HFFc6 (cell line): ENCODE results near the gene C1QTNF9. TPM values are rescaled to one million over a fixed set of nuclear protein-coding genes. Genes with fewer than 3 reads are reported as not detected.
"Not testable (repeated sequence)": the region's sequence is repeated elsewhere in the genome, so short reads cannot be mapped to it uniquely, and the experiment has no call there.

ENCODE experiments used
- DNase-seq: peaks from one replicate; pipeline ENCODE4 v3.0.0-alpha.2; 2018
- H3K27ac Mint-ChIP-seq: 2 replicates; pipeline ENCODE4 v1.8.0; 2020; ENCODE audit warnings: mild to moderate bottlenecking, mixed read lengths
- H3K27me3 Mint-ChIP-seq: 2 replicates; pipeline ENCODE4 v1.8.0; 2021; ENCODE audit warnings: mild to moderate bottlenecking, moderate library complexity, mixed read lengths; ENCODE audit not compliant: insufficient read depth
- H3K36me3 Mint-ChIP-seq: 2 replicates; pipeline ENCODE4 v1.8.0; 2021; ENCODE audit warnings: low read depth, mixed read lengths
- H3K4me1 Mint-ChIP-seq: 2 replicates; pipeline ENCODE4 v1.8.0; 2020; ENCODE audit warnings: low read depth, mixed read lengths
- H3K4me3 Mint-ChIP-seq: 2 replicates; pipeline ENCODE4 v1.8.0; 2020; ENCODE audit warnings: mild to moderate bottlenecking, moderate library complexity, mixed read lengths
- H3K9me3 Mint-ChIP-seq: 2 replicates; pipeline ENCODE4 v1.8.0; 2020; ENCODE audit warnings: mild to moderate bottlenecking, mixed read lengths
- CTCF ChIP-seq: fragments of 200-600 bp; sonication (generic); IDR thresholded peaks from 2 replicates; pipeline ENCODE4 v1.5.0; 2021; ENCODE audit warnings: antibody characterized with exemption, mild to moderate bottlenecking
- total RNA-seq, 6 experiments: library from RNA; stranded (reverse); fragmentation: NEBNext Ultra II Directional; extraction: Animal tissue kit (Norgen Biotek cat#: 25700); gene quantifications; 2 replicates in 1 of 6; 3 replicates in 5 of 6; pipeline ENCODE4 v1.2.3, GENCODE V29; 2021

The C1QTNF9 gene
- total RNA-seq, 6 experiments from 2014 or later = not detected

- Mint-ChIP-seq H3K27ac (no peak overlapping the region), H3K4me3 (no peak overlapping the region), H3K4me1 (no peaks in the 10 kb centered on the region), H3K9me3 (no peaks in the 10 kb centered on the region), H3K36me3 (no peaks in the 10 kb centered on the region), H3K27me3 (peaks cover 23% of the 10 kb centered on the region)
- TF ChIP-seq CTCF = no peak
- DNase-seq = no peak
These were observed 13.8 kb downstream of the C1QTNF9 start for GRCh38 chr13:24323036-24323738.

GRCh38 chr13:24323739-24324075, 14.3 kb downstream of the C1QTNF9 start:
- H3K36me3 Mint-ChIP-seq = no peaks in the 10 kb centered on the region
- H3K4me3 Mint-ChIP-seq = no peak overlapping the region
- TF ChIP-seq CTCF = no peak
- DNase-seq = no peak
- no peaks in the 10 kb centered on the region for H3K4me1 Mint-ChIP-seq
- H3K27me3 Mint-ChIP-seq = peaks cover 25% of the 10 kb centered on the region
- H3K27ac Mint-ChIP-seq = no peak overlapping the region
- no peaks in the 10 kb centered on the region for H3K9me3 Mint-ChIP-seq

GRCh38 chr13:24327598-24327997, 18.2 kb downstream of the C1QTNF9 start:
- not testable (repeated sequence) for H3K27ac Mint-ChIP-seq, H3K36me3 Mint-ChIP-seq, H3K4me3 Mint-ChIP-seq, H3K9me3 Mint-ChIP-seq, H3K4me1 Mint-ChIP-seq, DNase-seq
- peaks cover 16% of the 10 kb centered on the region for H3K27me3 Mint-ChIP-seq

GRCh38 chr13:24328145-24328544, 18.8 kb downstream of the C1QTNF9 start:
- H3K36me3 Mint-ChIP-seq = no peaks in the 10 kb centered on the region
- H3K4me1 Mint-ChIP-seq = no peaks in the 10 kb centered on the region
- no peak for DNase-seq
- TF ChIP-seq CTCF = no peak
- peaks cover 14% of the 10 kb centered on the region for H3K27me3 Mint-ChIP-seq
- H3K4me3 Mint-ChIP-seq = no peak overlapping the region
- H3K9me3 Mint-ChIP-seq = no peaks in the 10 kb centered on the region
- no peak overlapping the region for H3K27ac Mint-ChIP-seq

GRCh38 chr13:24338721-24339120, 29.3 kb downstream of the C1QTNF9 start:
- H3K36me3 Mint-ChIP-seq = 0 out of 2 replicates have a peak, but pooled peaks cover 4% of the 10 kb centered on the region
- DNase-seq = no peak
- peaks cover 7% of the 10 kb centered on the region; the same call in 1 of the 2 replicates for H3K4me1 Mint-ChIP-seq
- H3K9me3 Mint-ChIP-seq = peaks cover 5% of the 10 kb centered on the region; the same call in 1 of the 2 replicates
- no peak overlapping the region for H3K4me3 Mint-ChIP-seq
- no peak for TF ChIP-seq CTCF
- H3K27ac Mint-ChIP-seq = no peak overlapping the region
- H3K27me3 Mint-ChIP-seq = no peaks in the 10 kb centered on the region; the same call in 1 of the 2 replicates

GRCh38 chr13:24339937-24340607, 30.7 kb downstream of the C1QTNF9 start:
- Mint-ChIP-seq H3K9me3 (peaks cover 5% of the 10 kb centered on the region; the same call in 1 of the 2 replicates), H3K4me3 (no peak overlapping the region), H3K36me3 (0 out of 2 replicates have a peak, but pooled peaks cover 4% of the 10 kb centered on the region), H3K27ac (no peak overlapping the region), H3K4me1 (peaks cover 7% of the 10 kb centered on the region; the same call in 1 of the 2 replicates), H3K27me3 (peaks cover 2% of the 10 kb centered on the region)
- DNase-seq = no peak
- no peak for TF ChIP-seq CTCF
